HepG2 (cell line): Measurements from ENCODE around the gene DTNB. TPM values are rescaled to one million over a fixed set of nuclear protein-coding genes. Genes with fewer than 3 reads are reported as not detected.

Experiments
- ATAC-seq: fragments of 200-7000 bp; cut with Tn5 transposase; 3 replicates; pipeline ENCODE4 v1.9.1; 2020; ENCODE audit warnings: mild to moderate bottlenecking, moderate library complexity
- BruUV-seq: library from RNA; stranded (reverse); fragments of 400-500 nt; replicated peaks from 2 replicates; lab custom pipeline; 2021; lab: Mats Ljungman, UMichigan
- CTCF ChIA-PET: fragments of 300-600 bp; formaldehyde crosslinking; extraction: SDS; loops from one replicate; lab custom pipeline; 2021; ENCODE audit warnings: low total read pairs, inconsistent platforms, low intra/inter-chr PET ratio; lab: Yijun Ruan, JAX
- POLR2A ChIA-PET: fragments of 350-600 bp; sonication (Branson Sonifier 250); formaldehyde crosslinking; loops from one replicate; lab custom pipeline; 2020; ENCODE audit warnings: antibody characterized with exemption, inconsistent platforms; lab: Yijun Ruan, JAX
- DNase-seq: peaks from one replicate; pipeline ENCODE4 v3.0.0-alpha.2; 2015; ENCODE audit warnings: low spot score
- FAIRE-seq: peaks from 3 replicates; lab custom pipeline; 2011; peaks lifted over from hg19 to GRCh38; lab: Jason Lieb, UNC
- H2AFZ ChIP-seq: one replicate; pipeline ENCODE4 v1.6.1; 2011; ENCODE audit warnings: low read length, inconsistent platforms
- H3K27ac ChIP-seq: fragments of 300-600 bp; 3 replicates; pipeline ENCODE4 v1.8.0; 2011; ENCODE audit warnings: mixed run types, mild to moderate bottlenecking, mixed read lengths, low read length, inconsistent platforms; ENCODE audit not compliant: insufficient read depth; ENCODE audit errors: extremely low read length
- H3K27me3 ChIP-seq, 2 experiments: fragments of 200-600 bp in 1 of 2; 2 replicates in 1 of 2; 3 replicates in 1 of 2; pipeline versions ENCODE4 v1.6.0 to v1.8.0; 2011; ENCODE audit warnings: low read length in 2 of 2, mild to moderate bottlenecking in 2 of 2, moderate library complexity in 2 of 2, inconsistent platforms in 1 of 2; ENCODE audit not compliant: insufficient read depth in 2 of 2, control insufficient read depth in 1 of 2
- H3K36me3 ChIP-seq, 2 experiments: fragments of 200-600 bp in 1 of 2; replicated peaks in 1 of 2; 2 replicates in 1 of 2; 3 replicates in 1 of 2; pipeline versions ENCODE4 v1.5.1 to v1.8.0; 2011; ENCODE audit warnings: low read length in 2 of 2, inconsistent platforms in 1 of 2; ENCODE audit not compliant: insufficient read depth in 2 of 2, control insufficient read depth in 1 of 2
- H3K4me1 ChIP-seq: 2 replicates; pipeline ENCODE4 v1.5.1; 2012; ENCODE audit warnings: low read length, inconsistent platforms; ENCODE audit not compliant: insufficient read depth
- H3K4me2 ChIP-seq: 2 replicates; pipeline ENCODE4 v1.6.0; 2011; ENCODE audit warnings: low read depth, low read length, inconsistent platforms
- H3K4me3 ChIP-seq, 3 experiments: fragments of 200-600 bp in 1 of 3; sonication (generic), shearing (Covaris generic) in 1 of 3; replicated peaks in 1 of 3; 2 replicates each; pipeline ENCODE4 v1.5.1; 2011 to 2016; ENCODE audit warnings: low read length in 3 of 3, inconsistent platforms in 2 of 3, low read depth in 2 of 3, mild to moderate bottlenecking in 2 of 3, control low read depth in 1 of 3, mixed read lengths in 1 of 3; ENCODE audit not compliant: insufficient read depth in 1 of 3
- H3K79me2 ChIP-seq: one replicate; pipeline ENCODE4 v1.6.1; 2011; ENCODE audit warnings: low read length, inconsistent platforms; ENCODE audit not compliant: insufficient read depth
- H3K9ac ChIP-seq: 2 replicates; pipeline ENCODE4 v1.6.0; 2011; ENCODE audit warnings: mild to moderate bottlenecking, low read depth, low read length, inconsistent platforms; ENCODE audit not compliant: insufficient read depth
- H3K9me3 ChIP-seq: 2 replicates; pipeline ENCODE4 v1.5.1; 2012; ENCODE audit warnings: mild to moderate bottlenecking, low read length
- H4K20me1 ChIP-seq: 2 replicates; pipeline ENCODE4 v1.6.0; 2011; ENCODE audit warnings: inconsistent platforms, mild to moderate bottlenecking, low read length, moderate library complexity; ENCODE audit not compliant: insufficient read depth
- CAMTA2 ChIP-seq: sonication (generic); formaldehyde crosslinking; IDR thresholded peaks from 2 replicates; pipeline ENCODE4 v1.4.0; 2020; ENCODE audit warnings: mild to moderate bottlenecking, missing genetic modification reagents, borderline replicate concordance
- MED13 ChIP-seq: sonication (generic); formaldehyde crosslinking; IDR thresholded peaks from 2 replicates; pipeline ENCODE4 v1.5.0; 2020; ENCODE audit warnings: missing genetic modification reagents
- MXI1 ChIP-seq: IDR thresholded peaks from 3 replicates; pipeline ENCODE4 v1.6.1; 2012; ENCODE audit warnings: low read depth, low read length, inconsistent platforms, borderline replicate concordance
- RAD21 ChIP-seq: fragments of 450-650 bp; formaldehyde crosslinking; IDR thresholded peaks from 2 replicates; pipeline ENCODE4 v1.5.0; 2020; ENCODE audit warnings: mild to moderate bottlenecking
- SPEN ChIP-seq: sonication (generic); formaldehyde crosslinking; IDR thresholded peaks from 2 replicates; pipeline ENCODE4 v1.5.1; 2020; ENCODE audit warnings: low read depth, mild to moderate bottlenecking, missing genetic modification reagents
- TEAD3 ChIP-seq: optimal IDR thresholded peaks from 2 replicates; pipeline ENCODE3; 2016; ENCODE audit warnings: borderline replicate concordance
- ZNF441 ChIP-seq: sonication (generic); formaldehyde crosslinking; IDR thresholded peaks from 2 replicates; pipeline ENCODE4 v1.7.0; 2021; ENCODE audit warnings: missing genetic modification reagents, borderline replicate concordance
- ZNF850 ChIP-seq: sonication (generic); formaldehyde crosslinking; conservative IDR thresholded peaks from 2 replicates; pipeline ENCODE4 v1.9.0; 2021; ENCODE audit warnings: mild to moderate bottlenecking, missing genetic modification reagents
- ZSCAN12 ChIP-seq: sonication (generic); formaldehyde crosslinking; IDR thresholded peaks from 2 replicates; pipeline ENCODE4 v1.9.0; 2021; ENCODE audit warnings: mild to moderate bottlenecking, missing genetic modification reagents
- WGBS: methylation state at CpG from one replicate; pipeline ENCODE4 v1.1.6; 2017; ENCODE audit warnings: low lambda C conversion rate; 5-methylcytosine and 5-hydroxymethylcytosine counted together
- in situ Hi-C: cut with HindIII; loops from 2 replicates; pipeline ENCODE4 v1.10.0; 2017; ENCODE audit warnings: low pct_unique_long_range_greater_than_20kb; ENCODE audit not compliant: extremely low pct_ligation_motif_present
- intact Hi-C: fragments of 100-400 bp; cut with micrococcal nuclease; formaldehyde crosslinking; loops from one replicate; pipeline ENCODE4 v1.10.0; 2022; ENCODE audit not compliant: unreplicated experiment
- polyA plus RNA-seq, 8 experiments: library from polyadenylated mRNA; depleted of rRNA in 3 of 8; stranded (reverse) in 7 of 8; unstranded in 1 of 8; fragments of >200 nt; fragmentation: Illumina TruSeq in 4 of 8; extraction: Trizol in 4 of 8; gene quantifications; 2 replicates each; pipeline versions ENCODE4 v1.2.1 to v1.2.3, GENCODE V29; 2011 to 2016; ENCODE audit warnings: low read depth in 4 of 8, missing spikeins in 1 of 8, mixed read lengths in 1 of 8; ENCODE audit not compliant: insufficient read depth in 1 of 8
- total RNA-seq, 5 experiments: library from RNA; depleted of rRNA; stranded (reverse); fragments of >200 nt; fragmentation: Illumina TruSeq; extraction: Trizol; gene quantifications; 2 replicates each; pipeline ENCODE4 v1.2.3, GENCODE V29; 2016; ENCODE audit warnings: low read depth in 1 of 5
- TF ChIP-seq, protein P1 (sequence below): sonication (generic); formaldehyde crosslinking; IDR thresholded peaks from 2 replicates; pipeline ENCODE4 v1.5.0; 2020; ENCODE audit warnings: mild to moderate bottlenecking, missing genetic modification reagents
- TF ChIP-seq, protein P2 (sequence below): sonication (generic); formaldehyde crosslinking; IDR thresholded peaks from 2 replicates; pipeline ENCODE4 v1.5.1; 2020; ENCODE audit warnings: mild to moderate bottlenecking, missing genetic modification reagents, moderate library complexity
- TF ChIP-seq, protein P3 (sequence below): sonication (generic); formaldehyde crosslinking; IDR thresholded peaks from 2 replicates; pipeline ENCODE4 v1.5.1; 2020; ENCODE audit warnings: mild to moderate bottlenecking, moderate library complexity, missing genetic modification reagents

The DTNB gene
- total and polyA plus RNA-seq, 2 of the 13 experiments (the other 11 are each of a cell fraction or from before 2014, with no cell fraction given), result 14.4 to 23.9 TPM

DNA sequence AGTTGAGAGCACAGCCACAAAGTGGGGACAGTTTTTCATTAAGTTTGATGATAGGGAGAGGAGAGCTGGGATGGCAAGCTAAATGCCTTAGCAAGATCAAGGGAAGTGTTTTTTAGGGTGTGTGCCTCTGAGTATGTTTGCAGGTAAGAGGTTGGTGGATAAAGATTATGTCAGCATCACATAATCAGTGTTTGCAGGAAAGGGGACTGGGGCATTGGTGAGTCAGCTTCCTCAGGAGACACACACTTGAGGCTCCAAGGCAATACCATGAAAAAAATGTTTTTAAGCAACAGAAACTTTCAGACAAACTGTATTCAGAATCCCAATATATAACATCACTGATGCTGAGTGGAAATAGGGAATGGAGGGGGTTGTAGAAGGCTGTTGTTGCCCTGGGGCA is 25.4 kb upstream of the DTNB start (continued):
- TF ChIP-seq CAMTA2 (CRISPR knock-in tag), result no peak
- TF ChIP-seq MED13 (CRISPR knock-in tag), result no peak
- TF ChIP-seq ZNF850 (CRISPR knock-in tag), result no peak
- no peak for TF ChIP-seq ZSCAN12 (CRISPR knock-in tag)
- TF ChIP-seq, all 625 proteins: peak for 0

DNA sequence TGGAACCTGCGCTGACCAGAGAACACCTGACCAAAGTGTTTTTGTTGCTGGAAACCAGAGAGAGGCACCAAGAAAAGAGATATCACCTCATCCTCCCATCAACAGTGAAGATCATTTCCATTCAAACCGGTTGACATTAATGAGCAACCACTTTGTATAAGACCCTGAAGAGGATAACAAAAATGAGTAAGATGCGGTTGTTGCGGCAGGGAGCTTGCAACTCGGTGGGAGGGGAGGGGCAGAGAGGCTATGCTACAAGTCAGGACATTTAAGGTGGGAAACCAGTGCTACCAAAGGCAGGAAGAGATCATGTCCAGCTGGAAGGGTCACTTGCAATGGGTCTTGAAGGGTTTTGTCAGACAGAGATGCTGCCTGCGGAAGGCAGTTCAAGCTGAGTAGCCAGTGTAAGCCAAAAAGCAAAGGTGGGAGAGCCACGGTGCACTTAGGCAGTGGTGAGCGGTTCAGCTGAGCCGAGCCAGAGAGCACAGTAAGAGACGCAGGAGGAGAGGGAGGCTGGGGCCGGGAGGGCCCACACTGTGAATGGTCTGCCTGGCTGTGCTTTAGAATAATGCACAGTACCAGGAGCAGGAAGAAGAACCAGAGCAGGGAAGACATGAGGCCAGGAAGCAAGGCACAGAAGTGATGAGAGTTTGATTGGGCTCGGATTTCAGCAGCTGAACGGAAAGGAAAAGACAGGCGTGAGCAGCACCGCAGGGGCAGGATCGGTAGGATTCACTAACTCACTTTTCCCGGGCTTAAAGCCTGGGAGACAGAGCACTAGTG is 24.4 kb upstream of the DTNB start:
- no peaks in the 10 kb centered on the region for H4K20me1 ChIP-seq
- peak; percentile 84 for ATAC-seq
- no peaks in the 10 kb centered on the region for H3K9me3 ChIP-seq
- no peaks in the 10 kb centered on the region for H3K36me3 ChIP-seq
- 14% methylated on average over 17 of the region's 17 CpGs for WGBS
- H3K4me2 ChIP-seq, result peak overlapping the region; percentile 81
- BruUV-seq, result no TSS peak
- no peak for DNase-seq
- H3K4me1 ChIP-seq, result peaks cover 30% of the 10 kb centered on the region
- no peak overlapping the region for H3K9ac ChIP-seq
- intact Hi-C loops (no loop called here), in situ Hi-C loops (no loop called here)
- ChIA-PET POLR2A (interaction anchor here (1.6 kb wide), 1 partner anchor 12 kb away, joined by 3 read pairs; no protein-coding TSS in a partner anchor), CTCF (no interaction called here)
- FAIRE-seq, result no peak
- H3K27me3 ChIP-seq, result peaks cover 3 to 34% of the 10 kb centered on the region in 2 experiments; a peak in 3 of 5 replicates
- H3K4me3 ChIP-seq, result peak overlapping the region; percentile 12 to 58 (median 37); a peak in 5 of 6 replicates
- no peak overlapping the region for H3K27ac ChIP-seq
- H3K79me2 ChIP-seq, result no peaks in the 10 kb centered on the region
- peak overlapping the region; percentile 38 for H2AFZ ChIP-seq
- TF ChIP-seq MXI1 (no peak), ZNF441 (CRISPR knock-in tag) (no peak), RAD21 (CRISPR knock-in tag) (no peak), SPEN (CRISPR knock-in tag) (0 out of 2 replicates have a peak, but pooled peaks have one; percentile 29), TEAD3 (peak; percentile 15)
- TF ChIP-seq, protein P1, sequence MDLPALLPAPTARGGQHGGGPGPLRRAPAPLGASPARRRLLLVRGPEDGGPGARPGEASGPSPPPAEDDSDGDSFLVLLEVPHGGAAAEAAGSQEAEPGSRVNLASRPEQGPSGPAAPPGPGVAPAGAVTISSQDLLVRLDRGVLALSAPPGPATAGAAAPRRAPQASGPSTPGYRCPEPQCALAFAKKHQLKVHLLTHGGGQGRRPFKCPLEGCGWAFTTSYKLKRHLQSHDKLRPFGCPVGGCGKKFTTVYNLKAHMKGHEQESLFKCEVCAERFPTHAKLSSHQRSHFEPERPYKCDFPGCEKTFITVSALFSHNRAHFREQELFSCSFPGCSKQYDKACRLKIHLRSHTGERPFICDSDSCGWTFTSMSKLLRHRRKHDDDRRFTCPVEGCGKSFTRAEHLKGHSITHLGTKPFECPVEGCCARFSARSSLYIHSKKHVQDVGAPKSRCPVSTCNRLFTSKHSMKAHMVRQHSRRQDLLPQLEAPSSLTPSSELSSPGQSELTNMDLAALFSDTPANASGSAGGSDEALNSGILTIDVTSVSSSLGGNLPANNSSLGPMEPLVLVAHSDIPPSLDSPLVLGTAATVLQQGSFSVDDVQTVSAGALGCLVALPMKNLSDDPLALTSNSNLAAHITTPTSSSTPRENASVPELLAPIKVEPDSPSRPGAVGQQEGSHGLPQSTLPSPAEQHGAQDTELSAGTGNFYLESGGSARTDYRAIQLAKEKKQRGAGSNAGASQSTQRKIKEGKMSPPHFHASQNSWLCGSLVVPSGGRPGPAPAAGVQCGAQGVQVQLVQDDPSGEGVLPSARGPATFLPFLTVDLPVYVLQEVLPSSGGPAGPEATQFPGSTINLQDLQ (CRISPR knock-in tag), result peak; percentile 41; the same call in 1 of the 2 replicates
- TF ChIP-seq, protein P2, sequence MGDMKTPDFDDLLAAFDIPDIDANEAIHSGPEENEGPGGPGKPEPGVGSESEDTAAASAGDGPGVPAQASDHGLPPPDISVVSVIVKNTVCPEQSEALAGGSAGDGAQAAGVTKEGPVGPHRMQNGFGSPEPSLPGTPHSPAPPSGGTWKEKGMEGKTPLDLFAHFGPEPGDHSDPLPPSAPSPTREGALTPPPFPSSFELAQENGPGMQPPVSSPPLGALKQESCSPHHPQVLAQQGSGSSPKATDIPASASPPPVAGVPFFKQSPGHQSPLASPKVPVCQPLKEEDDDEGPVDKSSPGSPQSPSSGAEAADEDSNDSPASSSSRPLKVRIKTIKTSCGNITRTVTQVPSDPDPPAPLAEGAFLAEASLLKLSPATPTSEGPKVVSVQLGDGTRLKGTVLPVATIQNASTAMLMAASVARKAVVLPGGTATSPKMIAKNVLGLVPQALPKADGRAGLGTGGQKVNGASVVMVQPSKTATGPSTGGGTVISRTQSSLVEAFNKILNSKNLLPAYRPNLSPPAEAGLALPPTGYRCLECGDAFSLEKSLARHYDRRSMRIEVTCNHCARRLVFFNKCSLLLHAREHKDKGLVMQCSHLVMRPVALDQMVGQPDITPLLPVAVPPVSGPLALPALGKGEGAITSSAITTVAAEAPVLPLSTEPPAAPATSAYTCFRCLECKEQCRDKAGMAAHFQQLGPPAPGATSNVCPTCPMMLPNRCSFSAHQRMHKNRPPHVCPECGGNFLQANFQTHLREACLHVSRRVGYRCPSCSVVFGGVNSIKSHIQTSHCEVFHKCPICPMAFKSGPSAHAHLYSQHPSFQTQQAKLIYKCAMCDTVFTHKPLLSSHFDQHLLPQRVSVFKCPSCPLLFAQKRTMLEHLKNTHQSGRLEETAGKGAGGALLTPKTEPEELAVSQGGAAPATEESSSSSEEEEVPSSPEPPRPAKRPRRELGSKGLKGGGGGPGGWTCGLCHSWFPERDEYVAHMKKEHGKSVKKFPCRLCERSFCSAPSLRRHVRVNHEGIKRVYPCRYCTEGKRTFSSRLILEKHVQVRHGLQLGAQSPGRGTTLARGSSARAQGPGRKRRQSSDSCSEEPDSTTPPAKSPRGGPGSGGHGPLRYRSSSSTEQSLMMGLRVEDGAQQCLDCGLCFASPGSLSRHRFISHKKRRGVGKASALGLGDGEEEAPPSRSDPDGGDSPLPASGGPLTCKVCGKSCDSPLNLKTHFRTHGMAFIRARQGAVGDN (CRISPR knock-in tag), result peak; percentile 47
- TF ChIP-seq, protein P3, sequence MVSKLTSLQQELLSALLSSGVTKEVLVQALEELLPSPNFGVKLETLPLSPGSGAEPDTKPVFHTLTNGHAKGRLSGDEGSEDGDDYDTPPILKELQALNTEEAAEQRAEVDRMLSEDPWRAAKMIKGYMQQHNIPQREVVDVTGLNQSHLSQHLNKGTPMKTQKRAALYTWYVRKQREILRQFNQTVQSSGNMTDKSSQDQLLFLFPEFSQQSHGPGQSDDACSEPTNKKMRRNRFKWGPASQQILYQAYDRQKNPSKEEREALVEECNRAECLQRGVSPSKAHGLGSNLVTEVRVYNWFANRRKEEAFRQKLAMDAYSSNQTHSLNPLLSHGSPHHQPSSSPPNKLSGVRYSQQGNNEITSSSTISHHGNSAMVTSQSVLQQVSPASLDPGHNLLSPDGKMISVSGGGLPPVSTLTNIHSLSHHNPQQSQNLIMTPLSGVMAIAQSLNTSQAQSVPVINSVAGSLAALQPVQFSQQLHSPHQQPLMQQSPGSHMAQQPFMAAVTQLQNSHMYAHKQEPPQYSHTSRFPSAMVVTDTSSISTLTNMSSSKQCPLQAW, result 0 out of 2 replicates have a peak, but pooled peaks have one; percentile 15
